Measurements from ENCODE around the gene ZNF217.

DNA sequence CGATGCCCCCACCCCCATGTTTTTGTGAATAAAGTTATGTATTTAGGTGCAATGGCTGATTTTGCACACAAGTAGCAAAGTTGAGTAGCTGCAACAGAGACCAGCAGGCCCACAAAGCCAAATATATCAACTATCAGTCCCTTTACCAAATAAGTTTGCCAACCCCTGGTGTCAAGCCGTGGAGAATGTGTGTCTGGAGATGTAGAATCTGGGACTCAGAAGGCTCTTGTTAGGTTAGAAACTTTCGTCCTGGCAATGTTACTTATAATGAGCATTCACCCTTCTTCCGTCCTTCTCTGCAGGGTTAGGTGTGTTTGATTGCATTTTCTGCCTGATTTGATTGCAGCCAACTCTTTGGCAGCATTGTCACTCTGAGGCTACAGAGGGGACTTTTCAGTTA lies 57.8 kb downstream of the ZNF217 start:
- TF ChIP-seq ZNF408 (CRISPR knock-in tag; IDR thresholded peaks at IDR 0.05; ENCODE audit: low read depth) (no peak), RBM39 (optimal IDR thresholded peaks at IDR 0.05; ENCODE audit: low read depth, low read length) (no peak), ARID2 (IDR thresholded peaks at IDR 0.05) (no peak)
- TF ChIP-seq, protein P1, sequence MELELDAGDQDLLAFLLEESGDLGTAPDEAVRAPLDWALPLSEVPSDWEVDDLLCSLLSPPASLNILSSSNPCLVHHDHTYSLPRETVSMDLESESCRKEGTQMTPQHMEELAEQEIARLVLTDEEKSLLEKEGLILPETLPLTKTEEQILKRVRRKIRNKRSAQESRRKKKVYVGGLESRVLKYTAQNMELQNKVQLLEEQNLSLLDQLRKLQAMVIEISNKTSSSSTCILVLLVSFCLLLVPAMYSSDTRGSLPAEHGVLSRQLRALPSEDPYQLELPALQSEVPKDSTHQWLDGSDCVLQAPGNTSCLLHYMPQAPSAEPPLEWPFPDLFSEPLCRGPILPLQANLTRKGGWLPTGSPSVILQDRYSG (tag; conservative IDR thresholded peaks at IDR 0.05; ENCODE audit: low read depth), result no peak
- TF ChIP-seq, protein P2, sequence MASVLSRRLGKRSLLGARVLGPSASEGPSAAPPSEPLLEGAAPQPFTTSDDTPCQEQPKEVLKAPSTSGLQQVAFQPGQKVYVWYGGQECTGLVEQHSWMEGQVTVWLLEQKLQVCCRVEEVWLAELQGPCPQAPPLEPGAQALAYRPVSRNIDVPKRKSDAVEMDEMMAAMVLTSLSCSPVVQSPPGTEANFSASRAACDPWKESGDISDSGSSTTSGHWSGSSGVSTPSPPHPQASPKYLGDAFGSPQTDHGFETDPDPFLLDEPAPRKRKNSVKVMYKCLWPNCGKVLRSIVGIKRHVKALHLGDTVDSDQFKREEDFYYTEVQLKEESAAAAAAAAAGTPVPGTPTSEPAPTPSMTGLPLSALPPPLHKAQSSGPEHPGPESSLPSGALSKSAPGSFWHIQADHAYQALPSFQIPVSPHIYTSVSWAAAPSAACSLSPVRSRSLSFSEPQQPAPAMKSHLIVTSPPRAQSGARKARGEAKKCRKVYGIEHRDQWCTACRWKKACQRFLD (CRISPR knock-in tag; IDR thresholded peaks at IDR 0.05), result no peak
- TF ChIP-seq, protein P3, sequence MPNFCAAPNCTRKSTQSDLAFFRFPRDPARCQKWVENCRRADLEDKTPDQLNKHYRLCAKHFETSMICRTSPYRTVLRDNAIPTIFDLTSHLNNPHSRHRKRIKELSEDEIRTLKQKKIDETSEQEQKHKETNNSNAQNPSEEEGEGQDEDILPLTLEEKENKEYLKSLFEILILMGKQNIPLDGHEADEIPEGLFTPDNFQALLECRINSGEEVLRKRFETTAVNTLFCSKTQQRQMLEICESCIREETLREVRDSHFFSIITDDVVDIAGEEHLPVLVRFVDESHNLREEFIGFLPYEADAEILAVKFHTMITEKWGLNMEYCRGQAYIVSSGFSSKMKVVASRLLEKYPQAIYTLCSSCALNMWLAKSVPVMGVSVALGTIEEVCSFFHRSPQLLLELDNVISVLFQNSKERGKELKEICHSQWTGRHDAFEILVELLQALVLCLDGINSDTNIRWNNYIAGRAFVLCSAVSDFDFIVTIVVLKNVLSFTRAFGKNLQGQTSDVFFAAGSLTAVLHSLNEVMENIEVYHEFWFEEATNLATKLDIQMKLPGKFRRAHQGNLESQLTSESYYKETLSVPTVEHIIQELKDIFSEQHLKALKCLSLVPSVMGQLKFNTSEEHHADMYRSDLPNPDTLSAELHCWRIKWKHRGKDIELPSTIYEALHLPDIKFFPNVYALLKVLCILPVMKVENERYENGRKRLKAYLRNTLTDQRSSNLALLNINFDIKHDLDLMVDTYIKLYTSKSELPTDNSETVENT (CRISPR knock-in tag; IDR thresholded peaks at IDR 0.05), result no peak
- TF ChIP-seq, protein P4, sequence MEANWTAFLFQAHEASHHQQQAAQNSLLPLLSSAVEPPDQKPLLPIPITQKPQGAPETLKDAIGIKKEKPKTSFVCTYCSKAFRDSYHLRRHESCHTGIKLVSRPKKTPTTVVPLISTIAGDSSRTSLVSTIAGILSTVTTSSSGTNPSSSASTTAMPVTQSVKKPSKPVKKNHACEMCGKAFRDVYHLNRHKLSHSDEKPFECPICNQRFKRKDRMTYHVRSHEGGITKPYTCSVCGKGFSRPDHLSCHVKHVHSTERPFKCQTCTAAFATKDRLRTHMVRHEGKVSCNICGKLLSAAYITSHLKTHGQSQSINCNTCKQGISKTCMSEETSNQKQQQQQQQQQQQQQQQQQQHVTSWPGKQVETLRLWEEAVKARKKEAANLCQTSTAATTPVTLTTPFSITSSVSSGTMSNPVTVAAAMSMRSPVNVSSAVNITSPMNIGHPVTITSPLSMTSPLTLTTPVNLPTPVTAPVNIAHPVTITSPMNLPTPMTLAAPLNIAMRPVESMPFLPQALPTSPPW (CRISPR knock-in tag; IDR thresholded peaks at IDR 0.05), result no peak
